ENCODE measurements around the gene KLHL15.

Gene KLHL15

DNA sequence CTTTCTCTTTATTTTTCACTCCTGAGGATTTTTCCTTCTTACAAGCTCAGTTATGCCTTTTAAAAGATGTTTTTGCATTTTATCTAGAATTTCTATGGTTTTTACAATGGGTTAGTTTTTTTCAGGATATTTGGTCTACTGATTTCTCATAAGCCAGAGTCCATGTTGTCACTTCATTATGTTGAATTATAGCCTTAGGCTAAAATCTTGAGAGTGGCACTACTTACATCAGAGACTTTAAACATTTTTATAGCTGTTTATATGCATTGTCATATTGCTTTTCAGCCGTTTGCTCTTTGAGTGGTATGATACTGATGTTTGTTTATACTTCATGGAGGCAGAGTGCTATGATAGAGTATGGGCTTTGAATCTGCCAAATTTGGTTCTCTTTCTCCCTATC lies 82.8 kb downstream of the KLHL15 start:
- no peak for DNase-seq

DNA sequence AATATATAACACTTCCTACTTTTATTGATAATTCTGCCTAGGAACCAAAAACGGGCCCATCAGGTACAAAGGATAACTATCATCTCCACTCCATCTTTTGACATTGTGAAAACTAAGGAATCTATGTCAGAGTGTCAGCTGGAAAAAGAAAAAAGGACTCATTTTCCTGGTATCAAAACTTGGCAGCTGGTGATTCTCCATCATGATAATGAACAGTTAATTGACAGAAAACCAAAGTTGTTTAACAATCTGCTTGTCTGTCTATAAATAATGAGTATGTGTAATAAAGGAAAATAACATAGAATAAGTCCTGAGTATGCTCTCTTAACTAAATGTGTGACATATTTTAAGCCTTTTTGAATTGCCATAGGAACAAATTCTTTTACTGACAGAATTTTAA lies 87.8 kb downstream of the KLHL15 start:
- no peak for DNase-seq

- DNase-seq, result no peak
These were observed 88.3 kb downstream of the KLHL15 start for GRCh38 chrX:23938690-23939089.

- DNase-seq, result no peak
These were observed 89.9 kb downstream of the KLHL15 start for GRCh38 chrX:23937100-23937499.

- DNase-seq, result no peak
These were observed 90.8 kb downstream of the KLHL15 start for GRCh38 chrX:23936180-23936579.

DNA sequence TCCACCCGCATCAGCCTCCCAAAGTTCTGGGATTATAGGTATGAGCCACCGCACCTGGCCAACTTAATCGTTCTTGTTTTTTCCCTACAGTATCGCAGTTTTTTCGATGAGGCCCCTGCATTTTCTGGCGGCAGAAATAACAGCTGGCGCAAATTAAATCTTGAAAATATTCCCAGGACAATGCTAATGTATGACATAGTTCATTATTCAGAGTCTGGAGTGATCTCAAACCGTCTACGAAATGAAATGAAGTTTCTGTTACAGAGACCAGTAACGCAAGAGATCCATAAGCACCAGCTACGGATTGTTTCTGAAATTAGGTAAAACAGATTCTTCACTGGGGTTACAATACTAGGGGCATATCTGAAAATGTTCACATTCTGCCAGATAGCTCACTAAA lies 91.9 kb downstream of the KLHL15 start:
- no peak for DNase-seq
